K562 (cell line): ENCODE measurements around the gene GJC2. TPM values are rescaled to one million over a fixed set of nuclear protein-coding genes. Genes with fewer than 3 reads are reported as not detected.
A peak's percentile ranks its signal among the peaks of the same experiment; 100 is the strongest.

Experiments
- ARID2 ChIP-seq: fragments of 450-650 bp; IDR thresholded peaks from 2 replicates; pipeline ENCODE4 v1.6.1; 2017; ENCODE audit warnings: antibody characterized with exemption, mild to moderate bottlenecking
- ATF1 ChIP-seq, 2 experiments: fragments of 450-650 bp in 1 of 2; IDR thresholded peaks; 2 replicates each; pipeline ENCODE4 v1.6.1; 2016; ENCODE audit warnings: missing compliant biosample characterization in 1 of 2, missing genetic modification characterization in 1 of 2
- FOXA3 ChIP-seq, 2 experiments: fragments of 450-650 bp in 1 of 2; sonication (generic) in 1 of 2; formaldehyde crosslinking; IDR thresholded peaks in 1 of 2; conservative IDR thresholded peaks in 1 of 2; 2 replicates each; pipeline versions ENCODE4 v1.4.0 to v1.8.0; 2020 to 2022; ENCODE audit warnings: mild to moderate bottlenecking in 2 of 2, missing genetic modification reagents in 1 of 2
- FOXJ2 ChIP-seq: fragments of 200-800 bp; sonication (Bioruptor generic); IDR thresholded peaks from 2 replicates; pipeline ENCODE4 v1.6.1; 2016; ENCODE audit warnings: missing genetic modification characterization, missing compliant biosample characterization
- GABPA ChIP-seq: fragments of 200-800 bp; sonication (Bioruptor generic); conservative IDR thresholded peaks from 2 replicates; pipeline ENCODE4 v1.6.1; 2016; ENCODE audit warnings: low read depth, missing genetic modification characterization, missing compliant biosample characterization
- HDAC3 ChIP-seq: fragments of 450-650 bp; IDR thresholded peaks from 2 replicates; pipeline ENCODE4 v1.6.1; 2018; ENCODE audit warnings: borderline replicate concordance, mild to moderate bottlenecking, moderate library complexity; ENCODE audit not compliant: partially characterized antibody
- HLTF ChIP-seq: fragments of 450-650 bp; IDR thresholded peaks from 2 replicates; pipeline ENCODE4 v1.6.1; 2016
- HMG20B ChIP-seq: fragments of 250-450 bp; sonication (Bioruptor Pico); IDR thresholded peaks from 2 replicates; pipeline ENCODE4 v1.5.0; 2021; ENCODE audit warnings: mild to moderate bottlenecking
- ILF3 ChIP-seq: fragments of 450-650 bp; IDR thresholded peaks from 2 replicates; pipeline ENCODE4 v1.6.1; 2018; ENCODE audit warnings: antibody characterized with exemption, mild to moderate bottlenecking, moderate library complexity, borderline replicate concordance
- LCOR ChIP-seq: sonication (generic); formaldehyde crosslinking; IDR thresholded peaks from 2 replicates; pipeline ENCODE4 v1.8.0; 2022; ENCODE audit warnings: mild to moderate bottlenecking, missing genetic modification reagents
- MEIS2 ChIP-seq: fragments of 450-650 bp; IDR thresholded peaks from 2 replicates; pipeline ENCODE4 v1.6.1; 2014; ENCODE audit warnings: mild to moderate bottlenecking; ENCODE audit not compliant: partially characterized antibody
- PRPF4 ChIP-seq: fragments of 200-400 bp; formaldehyde crosslinking; IDR thresholded peaks from one replicate; pipeline ENCODE4 v1.6.1; 2017; ENCODE audit warnings: low read length, low read depth, mild to moderate bottlenecking; ENCODE audit not compliant: insufficient read depth, poor library complexity, severe bottlenecking
- RCOR1 ChIP-seq, 2 experiments: IDR thresholded peaks; 2 replicates each; pipeline ENCODE4 v1.6.1; 2012; ENCODE audit warnings: low read depth in 2 of 2, low read length in 2 of 2, borderline replicate concordance in 1 of 2, improper control_type of control experiment in 1 of 2
- STAT5A ChIP-seq: IDR thresholded peaks from 2 replicates; pipeline ENCODE4 v1.6.1; 2012; ENCODE audit warnings: low read length, inconsistent platforms, borderline replicate concordance
- TAF1 ChIP-seq: IDR thresholded peaks from 2 replicates; pipeline ENCODE4 v1.6.1; 2011; ENCODE audit warnings: mild to moderate bottlenecking, low read length, moderate library complexity; ENCODE audit not compliant: insufficient read depth, control insufficient read depth, severe bottlenecking; ENCODE audit errors: extremely low read depth
- ZFX ChIP-seq: sonication (generic); formaldehyde crosslinking; IDR thresholded peaks from 2 replicates; pipeline ENCODE4 v1.8.0; 2022; ENCODE audit warnings: mild to moderate bottlenecking, missing genetic modification reagents, moderate library complexity
- ZNF551 ChIP-seq: fragments of 250-450 bp; sonication (Bioruptor Pico); IDR thresholded peaks from 2 replicates; pipeline ENCODE4 v1.5.0; 2021; ENCODE audit warnings: mild to moderate bottlenecking, moderate library complexity
- ZNF668 ChIP-seq: fragments of 250-450 bp; sonication (Bioruptor Pico); IDR thresholded peaks from 2 replicates; pipeline ENCODE4 v1.8.0; 2022; ENCODE audit warnings: mild to moderate bottlenecking, inconsistent platforms
- ZSCAN29 ChIP-seq: fragments of 450-650 bp; IDR thresholded peaks from 2 replicates; pipeline ENCODE4 v1.6.1; 2017
- polyA plus RNA-seq, 8 experiments: library from polyadenylated mRNA; depleted of rRNA in 4 of 8; stranded (reverse) in 5 of 8; unstranded in 3 of 8; fragments of >200 nt; fragmentation: Nextera tagmentation in 2 of 8; fragmentation: Illumina TruSeq in 1 of 8; extraction: Ambion mirVana in 2 of 8; extraction: Trizol in 1 of 8; gene quantifications; 2 replicates each; pipeline versions ENCODE4 v1.2.1 to v1.2.3, GENCODE V29; 2011 to 2014; ENCODE audit warnings: inconsistent platforms in 1 of 8, missing spikeins in 1 of 8
- total RNA-seq, 7 experiments: library from RNA; depleted of rRNA in 6 of 7; stranded (reverse); fragments of >200 nt in 6 of 7; fragmentation: Illumina TruSeq in 2 of 7; extraction: Trizol in 2 of 7; gene quantifications; 2 replicates each; pipeline versions ENCODE4 v1.2.1 to v1.2.3, GENCODE V29; 2011 to 2021; ENCODE audit warnings: low replicate concordance in 1 of 7
- TF ChIP-seq, protein P1 (sequence below), 2 experiments: fragments of 450-650 bp; IDR thresholded peaks; 2 replicates each; pipeline ENCODE4 v1.6.1; 2016
- TF ChIP-seq, protein P2 (sequence below): fragments of 250-450 bp; sonication (Bioruptor Pico); IDR thresholded peaks from 2 replicates; pipeline ENCODE4 v1.4.0; 2020; ENCODE audit warnings: borderline replicate concordance
- TF ChIP-seq, protein P3 (sequence below), 2 experiments: IDR thresholded peaks in 1 of 2; conservative IDR thresholded peaks in 1 of 2; 2 replicates each; pipeline ENCODE4 v1.6.1; 2016; ENCODE audit warnings: low read depth in 2 of 2, mild to moderate bottlenecking in 1 of 2, missing compliant biosample characterization in 1 of 2, missing genetic modification characterization in 1 of 2, moderate library complexity in 1 of 2

The GJC2 gene
- total and polyA plus RNA-seq, 9 of the 15 experiments (the other 6 are each of a cell fraction or from before 2014, with no cell fraction given): 0.03 to 0.62 (median 0.11) TPM; not detected in 2

DNA sequence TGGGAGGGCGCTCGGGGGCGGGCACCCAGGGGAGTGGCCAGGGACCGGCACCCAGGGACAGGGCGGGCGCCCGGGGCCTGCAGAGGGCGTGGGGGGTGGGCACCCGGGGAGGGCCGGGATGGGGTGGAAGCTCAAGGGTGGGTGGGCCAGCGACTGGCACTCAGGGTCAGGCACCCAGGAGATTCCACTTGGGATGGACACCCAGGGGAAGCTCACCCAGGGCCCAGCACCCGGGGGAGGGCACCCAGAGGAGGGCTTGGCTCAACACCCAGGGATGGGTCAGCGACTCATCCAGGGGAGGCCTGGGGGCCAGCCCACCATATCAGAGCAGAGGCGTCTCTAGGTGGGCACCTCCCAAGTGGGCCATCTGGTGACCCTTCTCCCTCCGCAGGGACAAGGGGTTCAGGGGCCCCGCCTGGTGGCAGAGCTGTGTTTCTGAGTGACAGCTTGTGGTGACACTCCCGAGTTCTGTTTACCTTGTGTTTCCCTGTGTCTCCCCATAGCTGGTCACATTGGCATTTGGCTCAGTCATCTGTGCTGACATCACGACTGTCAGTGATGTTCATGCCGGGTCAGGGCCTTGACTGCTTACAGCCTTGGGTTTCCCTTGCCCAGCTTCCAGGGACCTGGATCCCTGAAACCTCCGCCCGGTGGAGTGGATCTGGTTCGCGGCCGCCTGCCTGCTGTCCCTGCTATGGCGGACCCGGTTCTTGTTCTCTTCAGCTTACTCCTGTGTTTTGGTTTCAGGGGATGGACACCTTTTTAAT is 16.6 kb downstream of the GJC2 start (continued):
- TF ChIP-seq, protein P1, sequence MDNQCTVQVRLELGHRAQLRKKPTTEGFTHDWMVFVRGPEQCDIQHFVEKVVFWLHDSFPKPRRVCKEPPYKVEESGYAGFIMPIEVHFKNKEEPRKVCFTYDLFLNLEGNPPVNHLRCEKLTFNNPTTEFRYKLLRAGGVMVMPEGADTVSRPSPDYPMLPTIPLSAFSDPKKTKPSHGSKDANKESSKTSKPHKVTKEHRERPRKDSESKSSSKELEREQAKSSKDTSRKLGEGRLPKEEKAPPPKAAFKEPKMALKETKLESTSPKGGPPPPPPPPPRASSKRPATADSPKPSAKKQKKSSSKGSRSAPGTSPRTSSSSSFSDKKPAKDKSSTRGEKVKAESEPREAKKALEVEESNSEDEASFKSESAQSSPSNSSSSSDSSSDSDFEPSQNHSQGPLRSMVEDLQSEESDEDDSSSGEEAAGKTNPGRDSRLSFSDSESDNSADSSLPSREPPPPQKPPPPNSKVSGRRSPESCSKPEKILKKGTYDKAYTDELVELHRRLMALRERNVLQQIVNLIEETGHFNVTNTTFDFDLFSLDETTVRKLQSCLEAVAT (IDR thresholded peaks at IDR 0.05): peak in 1 of 2 experiments; percentile 76; a peak in 1 of 4 replicates
- TF ChIP-seq LCOR (CRISPR knock-in tag) (no peak), ARID2 (no peak), HDAC3 (no peak), ZFX (peak; percentile 28; the same call in 1 of the 2 replicates), ZSCAN29 (no peak), HMG20B (CRISPR knock-in tag) (no peak), ILF3 (no peak), STAT5A (no peak), TAF1 (peak; percentile 6), FOXJ2 (tag) (peak; percentile 93), MEIS2 (peak; percentile 94), HLTF (peak; percentile 23; the same call in 1 of the 2 replicates), ZNF668 (CRISPR knock-in tag) (no peak), FOXA3 (CRISPR knock-in tag; conservative IDR thresholded peaks at IDR 0.05 in 1 of 2, IDR thresholded peaks at IDR 0.05 in 1 of 2) (peak; percentile 84 to 88; a peak in 3 of 4 replicates), ATF1 (CRISPR knock-in tag; IDR thresholded peaks at IDR 0.05) (no peak), ATF1 (tag; IDR thresholded peaks at IDR 0.05) (peak; percentile 90), ZNF551 (CRISPR knock-in tag) (no peak), RCOR1 (IDR thresholded peaks at IDR 0.05; ENCODE audit: borderline replicate concordance in 1 of 2, low read depth in 2 of 2, low read length in 2 of 2) (peak; percentile 11 to 43; a peak in 2 of 4 replicates), PRPF4 (no peak), GABPA (tag) (peak; percentile 83)
- TF ChIP-seq, protein P2, sequence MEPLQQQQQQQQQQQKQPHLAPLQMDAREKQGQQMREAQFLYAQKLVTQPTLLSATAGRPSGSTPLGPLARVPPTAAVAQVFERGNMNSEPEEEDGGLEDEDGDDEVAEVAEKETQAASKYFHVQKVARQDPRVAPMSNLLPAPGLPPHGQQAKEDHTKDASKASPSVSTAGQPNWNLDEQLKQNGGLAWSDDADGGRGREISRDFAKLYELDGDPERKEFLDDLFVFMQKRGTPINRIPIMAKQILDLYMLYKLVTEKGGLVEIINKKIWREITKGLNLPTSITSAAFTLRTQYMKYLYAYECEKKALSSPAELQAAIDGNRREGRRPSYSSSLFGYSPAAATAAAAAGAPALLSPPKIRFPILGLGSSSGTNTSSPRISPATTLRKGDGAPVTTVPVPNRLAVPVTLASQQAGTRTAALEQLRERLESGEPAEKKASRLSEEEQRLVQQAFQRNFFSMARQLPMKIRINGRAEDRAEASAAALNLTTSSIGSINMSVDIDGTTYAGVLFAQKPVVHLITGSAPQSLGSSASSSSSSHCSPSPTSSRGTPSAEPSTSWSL (CRISPR knock-in tag): no peak
- TF ChIP-seq, protein P3, sequence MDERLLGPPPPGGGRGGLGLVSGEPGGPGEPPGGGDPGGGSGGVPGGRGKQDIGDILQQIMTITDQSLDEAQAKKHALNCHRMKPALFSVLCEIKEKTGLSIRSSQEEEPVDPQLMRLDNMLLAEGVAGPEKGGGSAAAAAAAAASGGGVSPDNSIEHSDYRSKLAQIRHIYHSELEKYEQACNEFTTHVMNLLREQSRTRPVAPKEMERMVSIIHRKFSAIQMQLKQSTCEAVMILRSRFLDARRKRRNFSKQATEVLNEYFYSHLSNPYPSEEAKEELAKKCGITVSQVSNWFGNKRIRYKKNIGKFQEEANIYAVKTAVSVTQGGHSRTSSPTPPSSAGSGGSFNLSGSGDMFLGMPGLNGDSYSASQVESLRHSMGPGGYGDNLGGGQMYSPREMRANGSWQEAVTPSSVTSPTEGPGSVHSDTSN (CRISPR knock-in tag; IDR thresholded peaks at IDR 0.05; ENCODE audit: low read depth): peak; percentile 92
- TF ChIP-seq, protein P3 (tag; conservative IDR thresholded peaks at IDR 0.05; ENCODE audit: low read depth): peak; percentile 93
